Stimulated activated naive CD4-positive, alpha-beta T cell treated with Interleukin-2 at 50 U/mL for 16 hours (primary cell): ENCODE measurements around the gene RBM34.
"Not testable (repeated sequence)": the region's sequence is repeated elsewhere in the genome, so short reads cannot be mapped to it uniquely, and the experiment has no call there.

Experiments
- DNase-seq: peaks from one replicate; lab custom pipeline; 2025; lab: John Stamatoyannopoulos, UW

The RBM34 gene

GRCh38 chr1:235113183-235113917 is 47.7 kb downstream of the RBM34 start:
- DNase-seq, result no peak

GRCh38 chr1:235112297-235113182 is 48.5 kb downstream of the RBM34 start:
- DNase-seq, result no peak

- DNase-seq, result no peak
These were observed 49.9 kb downstream of the RBM34 start for GRCh38 chr1:235111107-235111506.

- no peak for DNase-seq
These were observed 52.2 kb downstream of the RBM34 start for GRCh38 chr1:235108876-235109275.

- DNase-seq, result no peak
These were observed 52.9 kb downstream of the RBM34 start for GRCh38 chr1:235108185-235108593.

- DNase-seq, result no peak
These were observed 53.5 kb downstream of the RBM34 start for GRCh38 chr1:235107368-235108184.

GRCh38 chr1:235106457-235106856 is 54.6 kb downstream of the RBM34 start:
- DNase-seq, result no peak

- DNase-seq, result no peak
These were observed 55.7 kb downstream of the RBM34 start for GRCh38 chr1:235105051-235106043.

- no peak for DNase-seq
These were observed 58.0 kb downstream of the RBM34 start for GRCh38 chr1:235102993-235103411.

GRCh38 chr1:235102259-235102582 is 58.8 kb downstream of the RBM34 start:
- no peak for DNase-seq

- DNase-seq, result no peak
These were observed 59.3 kb downstream of the RBM34 start for GRCh38 chr1:235101558-235102258.

- no peak for DNase-seq
These were observed 60.8 kb downstream of the RBM34 start for GRCh38 chr1:235100194-235100772.

GRCh38 chr1:235098991-235099390 is 62.1 kb downstream of the RBM34 start:
- DNase-seq, result no peak

GRCh38 chr1:235098547-235098946 is 62.5 kb downstream of the RBM34 start:
- no peak for DNase-seq

- not testable (repeated sequence) for DNase-seq
These were observed 63.5 kb downstream of the RBM34 start for GRCh38 chr1:235097501-235097900.

GRCh38 chr1:235095938-235096562 is 65.0 kb downstream of the RBM34 start:
- no peak for DNase-seq

- peak; percentile 72 for DNase-seq
These were observed 67.1 kb downstream of the RBM34 start for GRCh38 chr1:235093696-235094592.

- DNase-seq, result no peak
These were observed 67.9 kb downstream of the RBM34 start for GRCh38 chr1:235093013-235093695.
